HepG2 (cell line): Measurements from ENCODE around the gene CEP135. TPM values are rescaled to one million over a fixed set of nuclear protein-coding genes. Genes with fewer than 3 reads are reported as not detected.

Experiments
- ATAC-seq: fragments of 200-7000 bp; cut with Tn5 transposase; 3 replicates; pipeline ENCODE4 v1.9.1; 2020; ENCODE audit warnings: mild to moderate bottlenecking, moderate library complexity
- BruUV-seq: library from RNA; stranded (reverse); fragments of 400-500 nt; replicated peaks from 2 replicates; lab custom pipeline; 2021; lab: Mats Ljungman, UMichigan
- CTCF ChIA-PET: fragments of 300-600 bp; formaldehyde crosslinking; extraction: SDS; loops from one replicate; lab custom pipeline; 2021; ENCODE audit warnings: low total read pairs, inconsistent platforms, low intra/inter-chr PET ratio; lab: Yijun Ruan, JAX
- POLR2A ChIA-PET: fragments of 350-600 bp; sonication (Branson Sonifier 250); formaldehyde crosslinking; loops from one replicate; lab custom pipeline; 2020; ENCODE audit warnings: antibody characterized with exemption, inconsistent platforms; lab: Yijun Ruan, JAX
- DNase-seq: peaks from one replicate; pipeline ENCODE4 v3.0.0-alpha.2; 2015; ENCODE audit warnings: low spot score
- FAIRE-seq: peaks from 3 replicates; lab custom pipeline; 2011; peaks lifted over from hg19 to GRCh38; lab: Jason Lieb, UNC
- H2AFZ ChIP-seq: one replicate; pipeline ENCODE4 v1.6.1; 2011; ENCODE audit warnings: low read length, inconsistent platforms
- H3K27ac ChIP-seq: fragments of 300-600 bp; 3 replicates; pipeline ENCODE4 v1.8.0; 2011; ENCODE audit warnings: mixed run types, mild to moderate bottlenecking, mixed read lengths, low read length, inconsistent platforms; ENCODE audit not compliant: insufficient read depth; ENCODE audit errors: extremely low read length
- H3K27me3 ChIP-seq, 2 experiments: fragments of 200-600 bp in 1 of 2; 2 replicates in 1 of 2; 3 replicates in 1 of 2; pipeline versions ENCODE4 v1.6.0 to v1.8.0; 2011; ENCODE audit warnings: low read length in 2 of 2, mild to moderate bottlenecking in 2 of 2, moderate library complexity in 2 of 2, inconsistent platforms in 1 of 2; ENCODE audit not compliant: insufficient read depth in 2 of 2, control insufficient read depth in 1 of 2
- H3K36me3 ChIP-seq, 2 experiments: fragments of 200-600 bp in 1 of 2; replicated peaks in 1 of 2; 2 replicates in 1 of 2; 3 replicates in 1 of 2; pipeline versions ENCODE4 v1.5.1 to v1.8.0; 2011; ENCODE audit warnings: low read length in 2 of 2, inconsistent platforms in 1 of 2; ENCODE audit not compliant: insufficient read depth in 2 of 2, control insufficient read depth in 1 of 2
- H3K4me1 ChIP-seq: 2 replicates; pipeline ENCODE4 v1.5.1; 2012; ENCODE audit warnings: low read length, inconsistent platforms; ENCODE audit not compliant: insufficient read depth
- H3K4me2 ChIP-seq: 2 replicates; pipeline ENCODE4 v1.6.0; 2011; ENCODE audit warnings: low read depth, low read length, inconsistent platforms
- H3K4me3 ChIP-seq, 3 experiments: fragments of 200-600 bp in 1 of 3; sonication (generic), shearing (Covaris generic) in 1 of 3; replicated peaks in 1 of 3; 2 replicates each; pipeline ENCODE4 v1.5.1; 2011 to 2016; ENCODE audit warnings: low read length in 3 of 3, inconsistent platforms in 2 of 3, low read depth in 2 of 3, mild to moderate bottlenecking in 2 of 3, control low read depth in 1 of 3, mixed read lengths in 1 of 3; ENCODE audit not compliant: insufficient read depth in 1 of 3
- H3K79me2 ChIP-seq: one replicate; pipeline ENCODE4 v1.6.1; 2011; ENCODE audit warnings: low read length, inconsistent platforms; ENCODE audit not compliant: insufficient read depth
- H3K9ac ChIP-seq: 2 replicates; pipeline ENCODE4 v1.6.0; 2011; ENCODE audit warnings: mild to moderate bottlenecking, low read depth, low read length, inconsistent platforms; ENCODE audit not compliant: insufficient read depth
- H3K9me3 ChIP-seq: 2 replicates; pipeline ENCODE4 v1.5.1; 2012; ENCODE audit warnings: mild to moderate bottlenecking, low read length
- H4K20me1 ChIP-seq: 2 replicates; pipeline ENCODE4 v1.6.0; 2011; ENCODE audit warnings: inconsistent platforms, mild to moderate bottlenecking, low read length, moderate library complexity; ENCODE audit not compliant: insufficient read depth
- CREB3 ChIP-seq: sonication (generic); formaldehyde crosslinking; IDR thresholded peaks from 2 replicates; pipeline ENCODE4 v1.5.0; 2020; ENCODE audit warnings: missing genetic modification reagents
- ETV5 ChIP-seq: IDR thresholded peaks from 2 replicates; pipeline ENCODE4 v1.6.1; 2018; ENCODE audit warnings: missing biosample characterization, missing genetic modification reagents, inconsistent platforms, borderline replicate concordance
- FOXK2 ChIP-seq: fragments of 450-650 bp; IDR thresholded peaks from 2 replicates; pipeline ENCODE4 v1.6.1; 2016
- HNRNPK ChIP-seq: fragments of 200-400 bp; formaldehyde crosslinking; IDR thresholded peaks from 2 replicates; pipeline ENCODE4 v1.6.1; 2018; ENCODE audit warnings: low read length, low read depth, moderate library complexity, mild to moderate bottlenecking; ENCODE audit not compliant: poor library complexity, severe bottlenecking
- MIXL1 ChIP-seq: IDR thresholded peaks from 2 replicates; pipeline ENCODE4 v1.6.1; 2016
- MLLT10 ChIP-seq: sonication (generic); formaldehyde crosslinking; IDR thresholded peaks from 2 replicates; pipeline ENCODE4 v1.4.0; 2020; ENCODE audit warnings: missing genetic modification reagents
- MYNN ChIP-seq: sonication (generic); formaldehyde crosslinking; IDR thresholded peaks from 2 replicates; pipeline ENCODE4 v1.4.0; 2020; ENCODE audit warnings: mild to moderate bottlenecking, low read depth, missing genetic modification reagents
- MZF1 ChIP-seq: sonication (generic); formaldehyde crosslinking; IDR thresholded peaks from 2 replicates; pipeline ENCODE4 v1.8.1; 2023; ENCODE audit warnings: mild to moderate bottlenecking, missing genetic modification reagents, borderline replicate concordance
- NFYB ChIP-seq: sonication (generic); formaldehyde crosslinking; IDR thresholded peaks from 2 replicates; pipeline ENCODE4 v1.4.0; 2020; ENCODE audit warnings: missing genetic modification reagents
- PHF20 ChIP-seq: sonication (generic); formaldehyde crosslinking; IDR thresholded peaks from 2 replicates; pipeline ENCODE4 v1.5.0; 2020; ENCODE audit warnings: mild to moderate bottlenecking, missing genetic modification reagents
- POLR2A ChIP-seq, 2 experiments: IDR thresholded peaks; 2 replicates each; pipeline ENCODE4 v1.6.1; 2011; ENCODE audit warnings: low read depth in 2 of 2, low read length in 2 of 2, mild to moderate bottlenecking in 1 of 2, moderate library complexity in 1 of 2; ENCODE audit not compliant: insufficient read depth in 1 of 2
- PTBP1 ChIP-seq: fragments of 200-400 bp; formaldehyde crosslinking; IDR thresholded peaks from 2 replicates; pipeline ENCODE4 v1.6.1; 2018; ENCODE audit warnings: low read length, low read depth; ENCODE audit not compliant: poor library complexity, severe bottlenecking
- RARG ChIP-seq: sonication (generic); formaldehyde crosslinking; IDR thresholded peaks from 2 replicates; pipeline ENCODE4 v1.4.0; 2020; ENCODE audit warnings: low read depth, mild to moderate bottlenecking, missing genetic modification reagents
- SP4 ChIP-seq: sonication (generic); formaldehyde crosslinking; IDR thresholded peaks from 2 replicates; pipeline ENCODE4 v1.8.1; 2023; ENCODE audit warnings: mild to moderate bottlenecking, missing genetic modification reagents
- SUZ12 ChIP-seq: fragments of 150-350 bp; IDR thresholded peaks from 2 replicates; pipeline ENCODE4 v1.6.1; 2014; ENCODE audit warnings: low read depth, low read length
- ZBTB26 ChIP-seq: IDR thresholded peaks from 2 replicates; pipeline ENCODE4 v1.6.1; 2016; ENCODE audit warnings: missing compliant biosample characterization, missing genetic modification reagents, borderline replicate concordance
- ZBTB46 ChIP-seq: sonication (generic); formaldehyde crosslinking; IDR thresholded peaks from 2 replicates; pipeline ENCODE4 v1.4.0; 2020; ENCODE audit warnings: mild to moderate bottlenecking, missing genetic modification reagents, borderline replicate concordance
- ZBTB7A ChIP-seq: sonication (generic); formaldehyde crosslinking; IDR thresholded peaks from 2 replicates; pipeline ENCODE4 v1.8.0; 2022; ENCODE audit warnings: mild to moderate bottlenecking, missing genetic modification reagents
- ZFP82 ChIP-seq: sonication (generic); formaldehyde crosslinking; IDR thresholded peaks from 2 replicates; pipeline ENCODE4 v1.5.1; 2020; ENCODE audit warnings: mild to moderate bottlenecking, missing genetic modification reagents, borderline replicate concordance
- ZFX ChIP-seq: sonication (generic); formaldehyde crosslinking; IDR thresholded peaks from 2 replicates; pipeline ENCODE4 v1.4.0; 2020; ENCODE audit warnings: mild to moderate bottlenecking, low read depth, missing genetic modification reagents, moderate library complexity
- ZNF160 ChIP-seq: sonication (generic); formaldehyde crosslinking; IDR thresholded peaks from 2 replicates; pipeline ENCODE4 v1.8.0; 2022; ENCODE audit warnings: mild to moderate bottlenecking, inconsistent platforms, missing genetic modification reagents
- ZNF207 ChIP-seq: fragments of 450-650 bp; IDR thresholded peaks from 2 replicates; pipeline ENCODE4 v1.6.1; 2016; ENCODE audit warnings: antibody characterized with exemption, borderline replicate concordance
- ZNF337 ChIP-seq: sonication (generic); formaldehyde crosslinking; IDR thresholded peaks from 2 replicates; pipeline ENCODE4 v1.5.1; 2020; ENCODE audit warnings: missing genetic modification reagents, low read depth, mild to moderate bottlenecking, borderline replicate concordance
- ZNF546 ChIP-seq: sonication (generic); formaldehyde crosslinking; conservative IDR thresholded peaks from 2 replicates; pipeline ENCODE4 v1.8.1; 2023; ENCODE audit warnings: mild to moderate bottlenecking, missing genetic modification reagents
- ZNF709 ChIP-seq: sonication (generic); formaldehyde crosslinking; IDR thresholded peaks from 2 replicates; pipeline ENCODE4 v1.5.0; 2020; ENCODE audit warnings: mild to moderate bottlenecking, missing genetic modification reagents
- WGBS: methylation state at CpG from one replicate; pipeline ENCODE4 v1.1.6; 2017; ENCODE audit warnings: low lambda C conversion rate; 5-methylcytosine and 5-hydroxymethylcytosine counted together
- in situ Hi-C: cut with HindIII; loops from 2 replicates; pipeline ENCODE4 v1.10.0; 2017; ENCODE audit warnings: low pct_unique_long_range_greater_than_20kb; ENCODE audit not compliant: extremely low pct_ligation_motif_present
- intact Hi-C: fragments of 100-400 bp; cut with micrococcal nuclease; formaldehyde crosslinking; loops from one replicate; pipeline ENCODE4 v1.10.0; 2022; ENCODE audit not compliant: unreplicated experiment
- polyA plus RNA-seq, 8 experiments: library from polyadenylated mRNA; depleted of rRNA in 3 of 8; stranded (reverse) in 7 of 8; unstranded in 1 of 8; fragments of >200 nt; fragmentation: Illumina TruSeq in 4 of 8; extraction: Trizol in 4 of 8; gene quantifications; 2 replicates each; pipeline versions ENCODE4 v1.2.1 to v1.2.3, GENCODE V29; 2011 to 2016; ENCODE audit warnings: low read depth in 4 of 8, missing spikeins in 1 of 8, mixed read lengths in 1 of 8; ENCODE audit not compliant: insufficient read depth in 1 of 8
- total RNA-seq, 5 experiments: library from RNA; depleted of rRNA; stranded (reverse); fragments of >200 nt; fragmentation: Illumina TruSeq; extraction: Trizol; gene quantifications; 2 replicates each; pipeline ENCODE4 v1.2.3, GENCODE V29; 2016; ENCODE audit warnings: low read depth in 1 of 5

Gene CEP135
- total and polyA plus RNA-seq, 2 of the 13 experiments (the other 11 are each of a cell fraction or from before 2014, with no cell fraction given): 1.7 to 8.8 TPM

- TF ChIP-seq ZBTB26 (CRISPR knock-in tag) (no peak), RARG (CRISPR knock-in tag) (no peak), MZF1 (no peak), MLLT10 (CRISPR knock-in tag) (no peak), SUZ12 (no peak)
Observed at GRCh38 chr4:55928846-55929245, 19.9 kb upstream of the CEP135 start (continued).

GRCh38 chr4:55931043-55931442, 17.7 kb upstream of the CEP135 start:
- Histone ChIP-seq H3K27ac (no peak overlapping the region), H3K4me3 (no peak overlapping the region), H4K20me1 (no peaks in the 10 kb centered on the region), H3K36me3 (no peaks in the 10 kb centered on the region), H2AFZ (no peak overlapping the region), H3K9me3 (no peaks in the 10 kb centered on the region), H3K4me1 (no peaks in the 10 kb centered on the region), H3K4me2 (no peak overlapping the region), H3K79me2 (no peaks in the 10 kb centered on the region), H3K27me3 (no peaks in the 10 kb centered on the region), H3K9ac (no peak overlapping the region)
- ChIA-PET CTCF (no interaction called here), POLR2A (no interaction called here)
- TF ChIP-seq NFYB (CRISPR knock-in tag) (no peak), FOXK2 (no peak), SP4 (no peak), ZBTB7A (CRISPR knock-in tag) (no peak), ZNF709 (no peak), ETV5 (CRISPR knock-in tag) (no peak), MIXL1 (no peak), PTBP1 (no peak), ZNF207 (no peak), ZFX (CRISPR knock-in tag) (no peak), ZFP82 (CRISPR knock-in tag) (no peak), ZNF160 (CRISPR knock-in tag) (no peak), ZNF337 (CRISPR knock-in tag) (no peak), POLR2A (IDR thresholded peaks at IDR 0.05; ENCODE audit: insufficient read depth in 1 of 2, low read depth in 2 of 2, low read length in 2 of 2) (no peak), HNRNPK (no peak), CREB3 (CRISPR knock-in tag) (no peak), PHF20 (CRISPR knock-in tag) (no peak), ZNF546 (CRISPR knock-in tag) (no peak), ZBTB46 (CRISPR knock-in tag) (no peak), MYNN (CRISPR knock-in tag) (no peak)
- in situ Hi-C loops (no loop called here), intact Hi-C loops (no loop called here)
- no peak for ATAC-seq
- BruUV-seq: no TSS peak
- 49% methylated on average over 2 of the region's 2 CpGs for WGBS
- DNase-seq: no peak
- no peak for FAIRE-seq
